Urinary bladder (tissue), 4 donors: ENCODE measurements around the gene GIT2. TPM values are rescaled to one million over a fixed set of nuclear protein-coding genes. Genes with fewer than 3 reads are reported as not detected.
"Not testable (repeated sequence)": the region's sequence is repeated elsewhere in the genome, so short reads cannot be mapped to it uniquely, and the experiment has no call there.

Experiments
- DNase-seq: peaks from one replicate; pipeline ENCODE4 v3.0.0-alpha.2; 2015; ENCODE audit errors: extremely low spot score
- H3K27ac ChIP-seq: one replicate; pipeline ENCODE4 v1.5.1; 2013; ENCODE audit warnings: low read depth, mild to moderate bottlenecking, moderate library complexity
- H3K36me3 ChIP-seq: one replicate; pipeline ENCODE4 v1.6.1; 2013; ENCODE audit warnings: mild to moderate bottlenecking, moderate library complexity; ENCODE audit not compliant: insufficient read depth
- H3K4me1 ChIP-seq: one replicate; pipeline ENCODE4 v1.6.1; 2013; ENCODE audit warnings: mild to moderate bottlenecking, moderate library complexity; ENCODE audit not compliant: insufficient read depth
- H3K4me3 ChIP-seq: one replicate; pipeline ENCODE4 v1.5.1; 2013; ENCODE audit warnings: low read depth, low read length
- WGBS: extraction: QIAGEN DNeasy Blood & Tissue Kit; methylation state at CpG from one replicate; pipeline ENCODE4 v1.1.7; 2013; 5-methylcytosine and 5-hydroxymethylcytosine counted together
- polyA plus RNA-seq: library from polyadenylated mRNA; stranded (reverse); fragments of 200-250 nt; gene quantifications from one replicate; pipeline ENCODE4 v1.2.3, GENCODE V29; 2013
- total RNA-seq: library from RNA; depleted of rRNA; stranded (reverse); fragments of >200 nt; gene quantifications from one replicate; pipeline ENCODE4 v1.2.3, GENCODE V29; 2014
- donor health status: healthy with polysubstance abuse.
- donor health status: healthy.

Gene GIT2
- total and polyA plus RNA-seq, 2 donors = 23.0 to 66.0 TPM

GRCh38 chr12:109891731-109892130 is 104.4 kb downstream of the GIT2 start:
- not testable (repeated sequence) for H3K4me3 ChIP-seq, DNase-seq, H3K36me3 ChIP-seq, H3K27ac ChIP-seq, H3K4me1 ChIP-seq
- 88% methylated on average over 7 of the region's 7 CpGs for WGBS

GRCh38 chr12:109890620-109891170 is 105.5 kb downstream of the GIT2 start:
- DNase-seq = no peak
- Histone ChIP-seq H3K4me1 (no peaks in the 10 kb centered on the region), H3K4me3 (no peak overlapping the region), H3K27ac (no peak overlapping the region), H3K36me3 (no peaks in the 10 kb centered on the region)
- 77% methylated on average over 13 of the region's 13 CpGs for WGBS

- H3K36me3 ChIP-seq = no peaks in the 10 kb centered on the region
- H3K27ac ChIP-seq = no peak overlapping the region
- no peak for DNase-seq
- H3K4me1 ChIP-seq = no peaks in the 10 kb centered on the region
- 65% methylated on average over 12 of the region's 12 CpGs for WGBS
- no peak overlapping the region for H3K4me3 ChIP-seq
Observed at GRCh38 chr12:109888179-109889020, 107.8 kb downstream of the GIT2 start.

GRCh38 chr12:109885616-109886015 is 110.6 kb downstream of the GIT2 start:
- Histone ChIP-seq H3K27ac (no peak overlapping the region), H3K36me3 (no peaks in the 10 kb centered on the region), H3K4me1 (no peaks in the 10 kb centered on the region), H3K4me3 (no peak overlapping the region)
- DNase-seq = no peak
- 64% methylated on average over 10 of the region's 10 CpGs for WGBS

GRCh38 chr12:109883461-109883860 is 112.7 kb downstream of the GIT2 start:
- Histone ChIP-seq H3K27ac (no peak overlapping the region), H3K4me3 (no peak overlapping the region), H3K4me1 (no peaks in the 10 kb centered on the region), H3K36me3 (no peaks in the 10 kb centered on the region)
- DNase-seq = no peak
- 67% methylated on average over 4 of the region's 4 CpGs for WGBS

- H3K36me3 ChIP-seq = no peaks in the 10 kb centered on the region
- WGBS = 84% methylated on average over 2 of the region's 2 CpGs
Observed at GRCh38 chr12:109881752-109882151, 114.4 kb downstream of the GIT2 start.

GRCh38 chr12:109880938-109881337 is 115.2 kb downstream of the GIT2 start:
- WGBS = 5% methylated on average over 9 of the region's 9 CpGs
- Histone ChIP-seq H3K27ac (no peak overlapping the region), H3K4me1 (no peaks in the 10 kb centered on the region), H3K36me3 (no peaks in the 10 kb centered on the region), H3K4me3 (peak overlapping the region; percentile 66)
- no peak for DNase-seq

More at GRCh38 chr12:109881752-109882151, 114.4 kb downstream of the GIT2 start:
- no peak overlapping the region for H3K4me3 ChIP-seq
- no peaks in the 10 kb centered on the region for H3K4me1 ChIP-seq
- no peak overlapping the region for H3K27ac ChIP-seq
- DNase-seq = no peak

- Histone ChIP-seq H3K36me3 (no peaks in the 10 kb centered on the region), H3K4me1 (no peaks in the 10 kb centered on the region), H3K27ac (peak within 1 kb of the TSS; percentile 49), H3K4me3 (peak within 1 kb of the TSS; percentile 66)
- no peak for DNase-seq
- under 1% methylated on average over 92 of the region's 92 CpGs for WGBS
Observed at GRCh38 chr12:109880043-109880931, 115.9 kb downstream of the GIT2 start, which contains the start of gene GLTP. Gene GLTP (minus strand): TSS chr12:109880541. CDS start chr12:109880374, 167 bp downstream.

Other genes with a start within 250 kb of the GIT2 start
- gene TRPV4, start 163.0 kb downstream of the GIT2 start, total RNA-seq = 0.90 TPM
- 1.2 TPM for gene TRPV4, start 163.0 kb downstream of the GIT2 start, polyA plus RNA-seq
- gene GLTP, start 115.8 kb downstream of the GIT2 start, total RNA-seq = 60.2 TPM
- gene GLTP, start 115.8 kb downstream of the GIT2 start, polyA plus RNA-seq = 26.0 TPM
- 10.3 TPM for gene TCHP, start 96.1 kb downstream of the GIT2 start, total RNA-seq
- gene TCHP, start 96.1 kb downstream of the GIT2 start, polyA plus RNA-seq = 15.5 TPM
- 63.4 TPM for gene ANKRD13A, start 3.1 kb upstream of the GIT2 start, total RNA-seq
- gene ANKRD13A, start 3.1 kb upstream of the GIT2 start, polyA plus RNA-seq = 40.4 TPM
- 21.1 TPM for gene C12orf76, start 52.2 kb upstream of the GIT2 start, total RNA-seq
- gene C12orf76, start 52.2 kb upstream of the GIT2 start, polyA plus RNA-seq = 14.7 TPM
- gene IFT81, start 128.0 kb upstream of the GIT2 start, total RNA-seq = 54.0 TPM
- gene IFT81, start 128.0 kb upstream of the GIT2 start, polyA plus RNA-seq = 13.2 TPM